Liver (tissue), 9 donors: ENCODE results near the gene SLC25A26. TPM values are rescaled to one million over a fixed set of nuclear protein-coding genes. Genes with fewer than 3 reads are reported as not detected.

Source experiments
- DNase-seq: peaks from one replicate; pipeline ENCODE4 v3.0.0-alpha.2; 2017; ENCODE audit warnings: low spot score
- H3K27ac ChIP-seq, 2 donors: one replicate each; pipeline ENCODE4 v1.7.0; 2013; ENCODE audit warnings: inconsistent platforms in 2 of 2, low read length in 2 of 2, control low read depth in 1 of 2, low read depth in 1 of 2, mild to moderate bottlenecking in 1 of 2
- H3K27me3 ChIP-seq, 4 donors: one replicate each; pipeline versions ENCODE4 v1.6.1 to v1.7.0; 2013; ENCODE audit warnings: low read length in 3 of 4, inconsistent platforms in 1 of 4, mild to moderate bottlenecking in 1 of 4, moderate library complexity in 1 of 4; ENCODE audit not compliant: control insufficient read depth in 4 of 4, insufficient read depth in 4 of 4
- H3K36me3 ChIP-seq, 4 donors: one replicate each; pipeline versions ENCODE4 v1.6.1 to v1.7.0; 2013; ENCODE audit warnings: low read length in 3 of 4, mild to moderate bottlenecking in 3 of 4, low read depth in 1 of 4, moderate library complexity in 1 of 4; ENCODE audit not compliant: control insufficient read depth in 4 of 4, insufficient read depth in 3 of 4
- H3K4me1 ChIP-seq, 4 donors: one replicate each; pipeline versions ENCODE4 v1.6.1 to v1.7.0; 2013; ENCODE audit warnings: low read length in 3 of 4, mild to moderate bottlenecking in 3 of 4, moderate library complexity in 1 of 4; ENCODE audit not compliant: control insufficient read depth in 4 of 4, insufficient read depth in 4 of 4
- H3K4me3 ChIP-seq, 3 donors: one replicate each; pipeline versions ENCODE4 v1.6.1 to v1.7.0; 2013; ENCODE audit warnings: low read length in 3 of 3, control low read depth in 1 of 3, low read depth in 1 of 3, mild to moderate bottlenecking in 1 of 3
- H3K9ac ChIP-seq, 2 donors: one replicate each; pipeline ENCODE4 v1.7.0; 2013; ENCODE audit warnings: low read length in 2 of 2, mild to moderate bottlenecking in 2 of 2, moderate library complexity in 2 of 2, control low read depth in 1 of 2, low read depth in 1 of 2
- H3K9me3 ChIP-seq, 4 donors: one replicate each; pipeline versions ENCODE4 v1.6.1 to v1.7.0; 2013; ENCODE audit warnings: low read length in 3 of 4; ENCODE audit not compliant: control insufficient read depth in 4 of 4
- EGR1 ChIP-seq, 2 donors: IDR thresholded peaks; 2 replicates each; pipeline ENCODE4 v1.6.1; 2016 to 2018; ENCODE audit warnings: antibody characterized with exemption in 2 of 2, low read depth in 2 of 2
- FOXA1 ChIP-seq: IDR thresholded peaks from 2 replicates; pipeline ENCODE4 v1.6.1; 2016; ENCODE audit warnings: antibody characterized with exemption
- HNF4A ChIP-seq, 2 donors: conservative IDR thresholded peaks; 2 replicates each; pipeline ENCODE4 v1.6.1; 2016; ENCODE audit warnings: antibody characterized with exemption in 2 of 2, mild to moderate bottlenecking in 2 of 2
- NR2F2 ChIP-seq: IDR thresholded peaks from 2 replicates; pipeline ENCODE4 v1.6.1; 2016; ENCODE audit warnings: antibody characterized with exemption
- RAD21 ChIP-seq, 2 donors: IDR thresholded peaks; 2 replicates each; pipeline ENCODE4 v1.6.1; 2016; ENCODE audit warnings: antibody characterized with exemption in 2 of 2, mild to moderate bottlenecking in 2 of 2
- RXRA ChIP-seq, 2 donors: IDR thresholded peaks; 2 replicates each; pipeline ENCODE4 v1.6.1; 2017 to 2018; ENCODE audit warnings: antibody characterized with exemption in 2 of 2, mild to moderate bottlenecking in 1 of 2
- TAF1 ChIP-seq: conservative IDR thresholded peaks from 2 replicates; pipeline ENCODE4 v1.6.1; 2016; ENCODE audit warnings: antibody characterized with exemption, mild to moderate bottlenecking
- WGBS: extraction: QIAGEN DNeasy Blood & Tissue Kit; methylation state at CpG from one replicate; pipeline ENCODE4 v1.1.7; 2013; 5-methylcytosine and 5-hydroxymethylcytosine counted together
- polyA plus RNA-seq, 2 donors: library from polyadenylated mRNA; stranded (reverse) in 1 of 2; unstranded in 1 of 2; fragments of 200-250 nt in 1 of 2; fragments of >200 nt in 1 of 2; fragmentation: Nextera tagmentation in 1 of 2; extraction: Ambion mirVana in 1 of 2; gene quantifications; one replicate each; pipeline versions ENCODE4 v1.2.1 to v1.2.3, GENCODE V29; 2013 to 2015
- total RNA-seq, 2 donors: library from RNA; depleted of rRNA; stranded (reverse); fragments of >200 nt; gene quantifications; one replicate each; pipeline ENCODE4 v1.2.3, GENCODE V29; 2014
- TF ChIP-seq, protein P1 (sequence below): IDR thresholded peaks from 2 replicates; pipeline ENCODE4 v1.6.1; 2016; ENCODE audit warnings: antibody characterized with exemption
- TF ChIP-seq, protein P2 (sequence below): IDR thresholded peaks from 2 replicates; pipeline ENCODE4 v1.6.1; 2016; ENCODE audit warnings: antibody characterized with exemption, mild to moderate bottlenecking
- TF ChIP-seq, protein P3 (sequence below): fragments of 150-350 bp; IDR thresholded peaks from 2 replicates; pipeline ENCODE4 v1.5.1; 2017; ENCODE audit warnings: improper control_type of control experiment, low read depth, low read length; ENCODE audit not compliant: missing input control
- donor health status: healthy.
- donor health status: healthy.
- donor health status: healthy.
- donor health status: healthy.
- donor health status: healthy.

Gene SLC25A26
- total and polyA plus RNA-seq, 4 donors: 9.9 to 21.6 (median 12.8) TPM

DNA sequence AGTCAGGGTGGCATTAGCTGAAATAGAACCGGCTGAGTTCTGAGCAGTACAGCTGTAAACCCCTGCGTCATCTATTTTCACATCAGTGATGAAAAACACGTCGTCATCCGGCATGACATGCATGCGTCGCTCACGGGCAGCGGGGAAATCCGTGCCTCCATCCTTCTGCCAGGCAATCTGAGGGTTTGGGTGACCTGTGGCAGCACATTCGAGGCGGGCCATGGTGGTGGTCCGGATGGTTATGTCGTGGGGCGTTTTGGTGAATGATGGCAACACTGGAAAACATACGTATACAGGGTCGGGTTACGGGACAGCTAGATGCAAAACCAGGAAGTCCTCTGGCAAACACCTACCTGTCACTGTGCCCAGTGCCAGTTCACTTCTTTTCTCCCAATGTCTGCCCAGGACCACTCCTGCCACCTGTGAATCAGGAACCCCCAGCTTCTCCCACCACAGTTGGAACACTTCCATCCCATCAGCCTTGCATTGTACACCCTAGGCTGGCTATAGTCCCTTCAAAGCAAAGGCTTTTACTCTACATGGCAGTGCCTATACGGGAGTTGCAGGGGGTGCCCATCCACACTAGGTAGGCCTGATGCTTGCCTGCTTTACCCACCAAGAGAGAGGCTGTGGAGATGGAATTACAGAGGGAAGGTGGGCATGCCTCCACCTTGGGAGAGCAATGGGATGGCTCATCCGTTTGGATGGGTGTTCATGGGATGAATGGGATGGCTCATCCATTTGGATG lies 163.4 kb downstream of the SLC25A26 start:
- TF ChIP-seq, protein P1, sequence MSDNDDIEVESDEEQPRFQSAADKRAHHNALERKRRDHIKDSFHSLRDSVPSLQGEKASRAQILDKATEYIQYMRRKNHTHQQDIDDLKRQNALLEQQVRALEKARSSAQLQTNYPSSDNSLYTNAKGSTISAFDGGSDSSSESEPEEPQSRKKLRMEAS: no peak
- TF ChIP-seq, protein P2, sequence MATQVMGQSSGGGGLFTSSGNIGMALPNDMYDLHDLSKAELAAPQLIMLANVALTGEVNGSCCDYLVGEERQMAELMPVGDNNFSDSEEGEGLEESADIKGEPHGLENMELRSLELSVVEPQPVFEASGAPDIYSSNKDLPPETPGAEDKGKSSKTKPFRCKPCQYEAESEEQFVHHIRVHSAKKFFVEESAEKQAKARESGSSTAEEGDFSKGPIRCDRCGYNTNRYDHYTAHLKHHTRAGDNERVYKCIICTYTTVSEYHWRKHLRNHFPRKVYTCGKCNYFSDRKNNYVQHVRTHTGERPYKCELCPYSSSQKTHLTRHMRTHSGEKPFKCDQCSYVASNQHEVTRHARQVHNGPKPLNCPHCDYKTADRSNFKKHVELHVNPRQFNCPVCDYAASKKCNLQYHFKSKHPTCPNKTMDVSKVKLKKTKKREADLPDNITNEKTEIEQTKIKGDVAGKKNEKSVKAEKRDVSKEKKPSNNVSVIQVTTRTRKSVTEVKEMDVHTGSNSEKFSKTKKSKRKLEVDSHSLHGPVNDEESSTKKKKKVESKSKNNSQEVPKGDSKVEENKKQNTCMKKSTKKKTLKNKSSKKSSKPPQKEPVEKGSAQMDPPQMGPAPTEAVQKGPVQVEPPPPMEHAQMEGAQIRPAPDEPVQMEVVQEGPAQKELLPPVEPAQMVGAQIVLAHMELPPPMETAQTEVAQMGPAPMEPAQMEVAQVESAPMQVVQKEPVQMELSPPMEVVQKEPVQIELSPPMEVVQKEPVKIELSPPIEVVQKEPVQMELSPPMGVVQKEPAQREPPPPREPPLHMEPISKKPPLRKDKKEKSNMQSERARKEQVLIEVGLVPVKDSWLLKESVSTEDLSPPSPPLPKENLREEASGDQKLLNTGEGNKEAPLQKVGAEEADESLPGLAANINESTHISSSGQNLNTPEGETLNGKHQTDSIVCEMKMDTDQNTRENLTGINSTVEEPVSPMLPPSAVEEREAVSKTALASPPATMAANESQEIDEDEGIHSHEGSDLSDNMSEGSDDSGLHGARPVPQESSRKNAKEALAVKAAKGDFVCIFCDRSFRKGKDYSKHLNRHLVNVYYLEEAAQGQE: no peak
- TF ChIP-seq EGR1 (IDR thresholded peaks at IDR 0.05; ENCODE audit: low read depth in 2 of 2) (no peak), NR2F2 (no peak), TAF1 (no peak), FOXA1 (no peak), RAD21 (IDR thresholded peaks at IDR 0.05) (no peak)
- TF ChIP-seq, protein P3, sequence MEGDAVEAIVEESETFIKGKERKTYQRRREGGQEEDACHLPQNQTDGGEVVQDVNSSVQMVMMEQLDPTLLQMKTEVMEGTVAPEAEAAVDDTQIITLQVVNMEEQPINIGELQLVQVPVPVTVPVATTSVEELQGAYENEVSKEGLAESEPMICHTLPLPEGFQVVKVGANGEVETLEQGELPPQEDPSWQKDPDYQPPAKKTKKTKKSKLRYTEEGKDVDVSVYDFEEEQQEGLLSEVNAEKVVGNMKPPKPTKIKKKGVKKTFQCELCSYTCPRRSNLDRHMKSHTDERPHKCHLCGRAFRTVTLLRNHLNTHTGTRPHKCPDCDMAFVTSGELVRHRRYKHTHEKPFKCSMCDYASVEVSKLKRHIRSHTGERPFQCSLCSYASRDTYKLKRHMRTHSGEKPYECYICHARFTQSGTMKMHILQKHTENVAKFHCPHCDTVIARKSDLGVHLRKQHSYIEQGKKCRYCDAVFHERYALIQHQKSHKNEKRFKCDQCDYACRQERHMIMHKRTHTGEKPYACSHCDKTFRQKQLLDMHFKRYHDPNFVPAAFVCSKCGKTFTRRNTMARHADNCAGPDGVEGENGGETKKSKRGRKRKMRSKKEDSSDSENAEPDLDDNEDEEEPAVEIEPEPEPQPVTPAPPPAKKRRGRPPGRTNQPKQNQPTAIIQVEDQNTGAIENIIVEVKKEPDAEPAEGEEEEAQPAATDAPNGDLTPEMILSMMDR: no peak
- H3K36me3 ChIP-seq: peaks cover 17 to 77% (median 68%) of the 10 kb centered on the region in 4 donors

DNA sequence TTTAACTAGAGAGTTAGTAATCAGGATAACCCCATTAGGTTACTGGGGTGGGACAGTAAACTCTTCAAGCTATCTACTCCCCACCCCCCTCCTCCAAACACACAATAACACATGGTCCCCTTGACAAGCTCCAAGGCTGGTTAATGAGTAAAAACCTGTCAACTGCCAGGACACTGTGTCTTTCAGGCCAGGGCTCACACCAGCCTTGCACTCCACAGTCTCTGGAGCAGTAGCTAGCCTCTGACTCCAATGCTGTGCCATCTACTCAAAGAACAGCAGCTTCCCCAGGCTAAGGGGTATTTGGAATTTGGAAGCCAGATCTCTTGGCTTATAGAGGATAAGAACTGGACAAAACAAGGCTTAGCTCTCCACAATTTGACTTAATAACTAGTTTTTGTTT lies 164.3 kb downstream of the SLC25A26 start:
- TF ChIP-seq RXRA (IDR thresholded peaks at IDR 0.05) (no peak), RAD21 (IDR thresholded peaks at IDR 0.05) (no peak), HNF4A (conservative IDR thresholded peaks at IDR 0.05) (no peak), NR2F2 (no peak)
- TF ChIP-seq, protein P3: no peak
- Histone ChIP-seq H3K27ac (no peak overlapping the region), H3K27me3 (no peaks in the 10 kb centered on the region), H3K4me3 (no peak overlapping the region), H3K4me1 (no peaks in the 10 kb centered on the region), H3K9me3 (no peaks in the 10 kb centered on the region), H3K36me3 (peaks cover 17 to 68% (median 59%) of the 10 kb centered on the region in 4 donors), H3K9ac (no peak overlapping the region)
- no peak for DNase-seq

More for the DNA sequence above, 163.4 kb downstream of the SLC25A26 start:
- Histone ChIP-seq H3K4me3 (no peak overlapping the region), H3K9ac (no peak overlapping the region), H3K27ac (no peak overlapping the region), H3K9me3 (no peaks in the 10 kb centered on the region), H3K27me3 (no peaks in the 10 kb centered on the region), H3K4me1 (no peaks in the 10 kb centered on the region)
- no peak for DNase-seq
- WGBS: 95% methylated on average over 20 of the region's 20 CpGs
